ENCODE results near the gene CHAF1B.

DNA sequence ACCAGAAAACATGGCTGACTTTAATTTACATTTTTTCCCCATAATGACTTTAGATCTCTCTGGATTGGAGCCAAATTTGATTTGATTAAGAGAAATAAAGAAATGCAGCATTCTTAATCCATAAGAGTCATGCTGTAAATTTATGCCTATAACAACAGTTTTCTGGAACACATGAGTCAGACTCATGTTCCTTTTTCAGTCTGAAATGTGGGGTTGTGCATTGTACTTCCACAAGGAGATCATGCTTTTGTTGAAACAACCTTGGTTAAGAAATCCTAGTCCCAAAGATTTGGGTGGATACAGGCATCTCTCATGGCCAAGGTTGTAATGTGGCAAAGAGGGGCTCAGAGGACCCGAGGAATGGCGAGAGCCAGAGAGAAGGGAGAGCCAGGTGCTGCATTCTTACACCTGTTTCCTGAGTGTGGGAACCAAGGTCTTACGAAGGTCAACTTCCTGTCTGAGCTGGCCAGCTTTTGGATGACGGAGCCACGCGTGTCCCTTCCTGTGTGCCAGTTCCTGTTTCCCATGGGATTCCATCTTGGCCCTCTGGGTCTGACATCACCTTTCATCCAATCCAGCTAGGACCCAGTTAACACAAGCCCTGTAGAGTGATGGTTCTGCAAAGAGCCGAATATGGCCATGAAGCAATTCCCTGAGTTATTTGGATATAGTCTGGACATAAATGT lies 71.7 kb downstream of the CHAF1B start:
- TF ChIP-seq, protein P1, sequence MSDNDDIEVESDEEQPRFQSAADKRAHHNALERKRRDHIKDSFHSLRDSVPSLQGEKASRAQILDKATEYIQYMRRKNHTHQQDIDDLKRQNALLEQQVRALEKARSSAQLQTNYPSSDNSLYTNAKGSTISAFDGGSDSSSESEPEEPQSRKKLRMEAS (IDR thresholded peaks at IDR 0.05; ENCODE audit: insufficient read depth, insufficient read length): no peak
- TF ChIP-seq POLR2AphosphoS5 (IDR thresholded peaks at IDR 0.05; ENCODE audit: insufficient read depth, low read depth, low read length) (peak; percentile 96), EZH2 (IDR thresholded peaks at IDR 0.05; ENCODE audit: borderline replicate concordance, low read depth, low read length, severe bottlenecking) (no peak), POLR2A (IDR thresholded peaks at IDR 0.05; ENCODE audit: low read depth, low read length) (peak; percentile 70), JUN (IDR thresholded peaks at IDR 0.05; ENCODE audit: borderline replicate concordance, insufficient read depth, insufficient read length, low read depth) (peak; percentile 92)
- TF ChIP-seq, protein P2, sequence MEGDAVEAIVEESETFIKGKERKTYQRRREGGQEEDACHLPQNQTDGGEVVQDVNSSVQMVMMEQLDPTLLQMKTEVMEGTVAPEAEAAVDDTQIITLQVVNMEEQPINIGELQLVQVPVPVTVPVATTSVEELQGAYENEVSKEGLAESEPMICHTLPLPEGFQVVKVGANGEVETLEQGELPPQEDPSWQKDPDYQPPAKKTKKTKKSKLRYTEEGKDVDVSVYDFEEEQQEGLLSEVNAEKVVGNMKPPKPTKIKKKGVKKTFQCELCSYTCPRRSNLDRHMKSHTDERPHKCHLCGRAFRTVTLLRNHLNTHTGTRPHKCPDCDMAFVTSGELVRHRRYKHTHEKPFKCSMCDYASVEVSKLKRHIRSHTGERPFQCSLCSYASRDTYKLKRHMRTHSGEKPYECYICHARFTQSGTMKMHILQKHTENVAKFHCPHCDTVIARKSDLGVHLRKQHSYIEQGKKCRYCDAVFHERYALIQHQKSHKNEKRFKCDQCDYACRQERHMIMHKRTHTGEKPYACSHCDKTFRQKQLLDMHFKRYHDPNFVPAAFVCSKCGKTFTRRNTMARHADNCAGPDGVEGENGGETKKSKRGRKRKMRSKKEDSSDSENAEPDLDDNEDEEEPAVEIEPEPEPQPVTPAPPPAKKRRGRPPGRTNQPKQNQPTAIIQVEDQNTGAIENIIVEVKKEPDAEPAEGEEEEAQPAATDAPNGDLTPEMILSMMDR (IDR thresholded peaks at IDR 0.05; ENCODE audit: extremely low read depth in 1 of 2, insufficient read depth in 1 of 2, low read depth in 1 of 2, low read length in 2 of 2): no peak
